ENCODE results near the gene PRRG2. TPM values are rescaled to one million over a fixed set of nuclear protein-coding genes. Genes with fewer than 3 reads are reported as not detected.

PRRG2 gene
- total and polyA plus RNA-seq, 9 of the 15 experiments (the other 6 are each of a cell fraction or from before 2014, with no cell fraction given), result 0.06 to 1.1 (median 0.33) TPM

DNA sequence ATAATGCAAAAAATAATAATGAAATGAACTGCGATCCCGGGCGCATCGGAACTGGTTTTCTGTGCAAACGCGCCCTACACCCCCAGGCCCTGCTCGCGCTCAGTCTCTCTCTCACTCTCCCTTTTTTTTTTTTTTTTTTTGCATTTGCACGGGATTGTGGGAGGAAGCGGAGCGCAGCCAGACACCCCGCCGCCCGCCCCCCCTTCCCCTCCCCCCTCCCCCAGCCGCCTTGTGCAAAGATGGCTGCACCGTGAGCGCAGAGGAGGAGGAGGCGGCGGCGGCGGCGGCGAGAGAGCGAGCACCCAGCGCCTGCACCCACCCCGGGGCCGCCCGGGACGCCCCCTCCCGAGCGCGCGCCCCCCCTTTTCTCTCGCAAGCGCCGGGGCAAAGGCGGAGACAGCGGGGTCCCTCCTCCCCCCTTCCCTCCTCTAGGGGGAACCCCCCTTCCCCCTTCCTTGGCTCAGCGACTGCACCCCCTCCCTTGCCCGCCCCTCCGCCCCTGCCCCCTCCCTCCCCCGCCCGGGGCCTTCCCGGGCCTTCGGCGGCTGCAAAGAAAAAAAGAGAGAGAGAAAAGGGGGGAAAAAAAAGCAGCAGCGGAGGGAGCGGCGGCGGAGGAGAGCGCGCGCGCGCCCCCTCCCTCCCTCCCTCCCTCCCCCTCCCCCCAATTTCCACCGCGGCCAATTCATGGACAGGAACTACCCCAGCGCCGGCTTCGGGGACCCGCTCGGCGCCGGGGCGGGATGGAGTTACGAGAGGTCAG is 10.0 kb downstream of the PRRG2 start, which contains the start of gene PRR12 (continued):
- TF ChIP-seq MLLT1 (IDR thresholded peaks at IDR 0.05) (no peak), RAD21 (CRISPR knock-in tag; conservative IDR thresholded peaks at IDR 0.05 in 1 of 2, IDR thresholded peaks at IDR 0.05 in 1 of 2) (no peak), IRF2 (CRISPR knock-in tag; IDR thresholded peaks at IDR 0.05) (no peak), ZBTB7A (IDR thresholded peaks at IDR 0.05; ENCODE audit: borderline replicate concordance, control insufficient read depth, low read depth, low read length) (peak; percentile 75), HMG20B (CRISPR knock-in tag; IDR thresholded peaks at IDR 0.05) (no peak), CREB5 (CRISPR knock-in tag; IDR thresholded peaks at IDR 0.05) (no peak), ELF4 (CRISPR knock-in tag; IDR thresholded peaks at IDR 0.05) (no peak), KLF10 (CRISPR knock-in tag; IDR thresholded peaks at IDR 0.05) (no peak), RBM25 (IDR thresholded peaks at IDR 0.05; ENCODE audit: low read depth, low read length, severe bottlenecking) (no peak), ZNF3 (CRISPR knock-in tag; IDR thresholded peaks at IDR 0.05) (no peak), RCOR1 (IDR thresholded peaks at IDR 0.05; ENCODE audit: borderline replicate concordance in 1 of 2, low read depth in 2 of 2, low read length in 2 of 2) (no peak), POLR2AphosphoS5 (IDR thresholded peaks at IDR 0.05; ENCODE audit: control insufficient read depth, insufficient read depth, low read depth, low read length) (0 out of 2 replicates have a peak, but pooled peaks have one; percentile 32), NFIC (IDR thresholded peaks at IDR 0.05) (no peak), HNRNPLL (IDR thresholded peaks at IDR 0.05; ENCODE audit: low read depth, low read length, poor library complexity, severe bottlenecking) (no peak), FOXO4 (CRISPR knock-in tag; IDR thresholded peaks at IDR 0.05) (no peak), ZFP36 (IDR thresholded peaks at IDR 0.05; ENCODE audit: low read depth, low read length, partially characterized antibody) (no peak), HCFC1 (IDR thresholded peaks at IDR 0.05; ENCODE audit: low read depth, low read length) (no peak), NCOA2 (IDR thresholded peaks at IDR 0.05; ENCODE audit: partially characterized antibody in 2 of 2) (no peak), MNT (conservative IDR thresholded peaks at IDR 0.05) (no peak), MCM7 (IDR thresholded peaks at IDR 0.05) (no peak), SRSF7 (optimal IDR thresholded peaks at IDR 0.05; ENCODE audit: low read depth, low read length) (no peak)
